HG02642 (cell line): ENCODE data around the gene PCBP4.

ENCODE experiments used
- ATAC-seq: cut with Tn5 transposase; IDR thresholded peaks from one replicate; pipeline ENCODE4 v1.9.1; 2021; ENCODE audit warnings: mild to moderate bottlenecking; ENCODE audit not compliant: unreplicated experiment, poor library complexity

Gene PCBP4

GRCh38 chr3:51967384-51968169 lies at the start of gene PCBP4:
Gene PCBP4, minus strand, starts transcription at chr3:51967454. Its CDS starts 6,214 bp downstream, at chr3:51961240.
- ATAC-seq, result peak; percentile 54

GRCh38 chr3:52015438-52016228 lies 48.4 kb upstream of the PCBP4 start:
- ATAC-seq, result no peak

- no peak for ATAC-seq
These were observed 47.4 kb upstream of the PCBP4 start for GRCh38 chr3:52014613-52015012.

GRCh38 chr3:52013802-52014598 lies 46.7 kb upstream of the PCBP4 start:
- ATAC-seq, result no peak

GRCh38 chr3:52012699-52013098 lies 45.4 kb upstream of the PCBP4 start:
- ATAC-seq, result no peak

- ATAC-seq, result no peak
These were observed 43.2 kb upstream of the PCBP4 start for GRCh38 chr3:52010431-52010830.

GRCh38 chr3:52007291-52007690 lies 40.0 kb upstream of the PCBP4 start:
- ATAC-seq, result no peak

GRCh38 chr3:52006820-52007133 lies 39.5 kb upstream of the PCBP4 start:
- no peak for ATAC-seq

- ATAC-seq, result no peak
These were observed 39.0 kb upstream of the PCBP4 start for GRCh38 chr3:52006017-52006819.

- ATAC-seq, result no peak
These were observed 38.3 kb upstream of the PCBP4 start for GRCh38 chr3:52005571-52005986.

GRCh38 chr3:52004906-52005395 lies 37.7 kb upstream of the PCBP4 start:
- ATAC-seq, result no peak

GRCh38 chr3:52004163-52004787 lies 37.0 kb upstream of the PCBP4 start:
- no peak for ATAC-seq

GRCh38 chr3:52002748-52003147 lies 35.5 kb upstream of the PCBP4 start:
- ATAC-seq, result no peak

GRCh38 chr3:52001443-52001974 lies 34.3 kb upstream of the PCBP4 start:
- peak; percentile 81 for ATAC-seq

GRCh38 chr3:51999846-52000245 lies 32.6 kb upstream of the PCBP4 start:
- no peak for ATAC-seq

GRCh38 chr3:51998774-51999173 lies 31.5 kb upstream of the PCBP4 start:
- ATAC-seq, result no peak

- no peak for ATAC-seq
These were observed 30.8 kb upstream of the PCBP4 start for GRCh38 chr3:51997935-51998596.

- no peak for ATAC-seq
These were observed 29.9 kb upstream of the PCBP4 start for GRCh38 chr3:51997172-51997571.
